GM19372 (cell line): ENCODE results near the gene VMO1.

ENCODE experiments used
- ATAC-seq: cut with Tn5 transposase; IDR thresholded peaks from one replicate; pipeline ENCODE4 v1.9.1; 2021; ENCODE audit warnings: mild to moderate bottlenecking, low read depth, moderate library complexity; ENCODE audit not compliant: unreplicated experiment

VMO1 gene

GRCh38 chr17:4786106-4786511 lies at the start of gene VMO1:
VMO1 (minus strand) TSS chr17:4786364; CDS start chr17:4786352, 12 bp downstream.
- no peak for ATAC-seq

GRCh38 chr17:4834681-4835020 lies 48.5 kb upstream of the VMO1 start:
- no peak for ATAC-seq

- no peak for ATAC-seq
These were observed 47.9 kb upstream of the VMO1 start for GRCh38 chr17:4833941-4834680.

- ATAC-seq, result peak; percentile 91
These were observed 47.2 kb upstream of the VMO1 start, which contains the start of gene MINK1 for GRCh38 chr17:4833178-4833940. MINK1 (plus strand) TSS chr17:4833340; CDS start chr17:4833584, 244 bp downstream.

GRCh38 chr17:4832829-4833177 lies 46.6 kb upstream of the VMO1 start:
- peak; percentile 13 for ATAC-seq

GRCh38 chr17:4827399-4827798 lies 41.2 kb upstream of the VMO1 start:
- ATAC-seq, result no peak

GRCh38 chr17:4823373-4824089 lies 37.4 kb upstream of the VMO1 start:
- no peak for ATAC-seq

- ATAC-seq, result no peak
These were observed 36.7 kb upstream of the VMO1 start for GRCh38 chr17:4822835-4823234.

GRCh38 chr17:4818276-4818675 lies 32.1 kb upstream of the VMO1 start:
- no peak for ATAC-seq

- no peak for ATAC-seq
These were observed 30.7 kb upstream of the VMO1 start for GRCh38 chr17:4816826-4817225.

- ATAC-seq, result no peak
These were observed 29.0 kb upstream of the VMO1 start for GRCh38 chr17:4815043-4815675.

- no peak for ATAC-seq
These were observed 26.5 kb upstream of the VMO1 start for GRCh38 chr17:4812690-4813089.

- ATAC-seq, result no peak
These were observed 25.3 kb upstream of the VMO1 start for GRCh38 chr17:4811471-4811870.

GRCh38 chr17:4810696-4811290 lies 24.6 kb upstream of the VMO1 start:
- no peak for ATAC-seq

- ATAC-seq, result no peak
These were observed 22.2 kb upstream of the VMO1 start for GRCh38 chr17:4808378-4808767.

GRCh38 chr17:4807605-4808377 lies 21.6 kb upstream of the VMO1 start:
- no peak for ATAC-seq

- ATAC-seq, result peak; percentile 87
These were observed 20.8 kb upstream of the VMO1 start, which contains the start of gene PLD2 for GRCh38 chr17:4806777-4807604. PLD2 (plus strand) TSS chr17:4807152; CDS start chr17:4807773, 621 bp downstream.

- ATAC-seq, result no peak
These were observed 20.3 kb upstream of the VMO1 start for GRCh38 chr17:4806456-4806776.

GRCh38 chr17:4802228-4802627 lies 16.1 kb upstream of the VMO1 start, which contains the start of gene C17orf114:
C17orf114 (minus strand) TSS chr17:4802328.
- ATAC-seq, result no peak
